Effector memory CD8-positive, alpha-beta T cell (primary cell): ENCODE data around the gene OTUD5.
A peak's percentile ranks its signal among the peaks of the same experiment; 100 is the strongest.

Experiments used
- ATAC-seq: fragments of 150-1000 bp; cut with Tn5 transposase; replicated peaks from 2 replicates; pipeline ENCODE4 v1.10.0; 2021; ENCODE audit warnings: mild to moderate bottlenecking, moderate library complexity
- DNase-seq, 3 experiments: peaks; one replicate each; pipeline ENCODE4 v3.0.0; 2021
- H3K27ac Mint-ChIP-seq, 2 donors: one replicate each; pipeline ENCODE4 v1.8.0; 2022; ENCODE audit warnings: mild to moderate bottlenecking in 2 of 2, mixed read lengths in 2 of 2, moderate library complexity in 2 of 2
- H3K27me3 Mint-ChIP-seq, 2 donors: one replicate each; pipeline ENCODE4 v1.8.0; 2022; ENCODE audit warnings: mixed read lengths in 2 of 2
- H3K36me3 Mint-ChIP-seq: one replicate; pipeline ENCODE4 v1.8.0; 2022; ENCODE audit warnings: mild to moderate bottlenecking, moderate library complexity, mixed read lengths; ENCODE audit not compliant: insufficient read depth
- H3K4me1 Mint-ChIP-seq, 2 donors: one replicate each; pipeline ENCODE4 v1.8.0; 2022; ENCODE audit warnings: low read depth in 2 of 2, mixed read lengths in 2 of 2
- H3K4me3 Mint-ChIP-seq, 2 donors: one replicate each; pipeline ENCODE4 v1.8.0; 2022; ENCODE audit warnings: mild to moderate bottlenecking in 2 of 2, mixed read lengths in 2 of 2, moderate library complexity in 2 of 2
- H3K9me3 Mint-ChIP-seq, 2 donors: one replicate each; pipeline ENCODE4 v1.8.0; 2022; ENCODE audit warnings: mixed read lengths in 2 of 2

The OTUD5 gene

GRCh38 chrX:48966796-48967579, 9.6 kb upstream of the OTUD5 start:
- H3K9me3 Mint-ChIP-seq: no peaks in the 10 kb centered on the region
- no peak overlapping the region for H3K4me3 Mint-ChIP-seq
- H3K27me3 Mint-ChIP-seq: no peaks in the 10 kb centered on the region
- ATAC-seq (no peak), DNase-seq (no peak)
- H3K27ac Mint-ChIP-seq: no peak overlapping the region
- H3K36me3 Mint-ChIP-seq: peaks cover 4% of the 10 kb centered on the region
- H3K4me1 Mint-ChIP-seq: peaks cover 4 to 8% of the 10 kb centered on the region in 2 donors

- Mint-ChIP-seq H3K4me3 (no peak overlapping the region), H3K9me3 (no peaks in the 10 kb centered on the region), H3K27me3 (no peaks in the 10 kb centered on the region), H3K4me1 (peaks cover 3 to 4% of the 10 kb centered on the region in 2 donors), H3K27ac (no peak overlapping the region), H3K36me3 (peaks cover 4% of the 10 kb centered on the region)
- DNase-seq (no peak), ATAC-seq (no peak)
These were observed 8.6 kb upstream of the OTUD5 start for GRCh38 chrX:48965959-48966358.

GRCh38 chrX:48961585-48962091, 4.2 kb upstream of the OTUD5 start:
- Mint-ChIP-seq H3K9me3 (no peaks in the 10 kb centered on the region), H3K36me3 (peaks cover 24% of the 10 kb centered on the region), H3K27me3 (no peaks in the 10 kb centered on the region), H3K27ac (peak overlapping the region; percentile 65 to 68), H3K4me1 (peaks cover 6 to 8% of the 10 kb centered on the region in 2 donors), H3K4me3 (no peak overlapping the region)
- ATAC-seq (no peak), DNase-seq (no peak)

- ATAC-seq (no peak), DNase-seq (no peak)
- Mint-ChIP-seq H3K4me3 (peak overlapping the region in 1 of 2 donors; percentile 61), H3K36me3 (peaks cover 34% of the 10 kb centered on the region), H3K4me1 (peaks cover 6 to 12% of the 10 kb centered on the region in 2 donors), H3K27me3 (no peaks in the 10 kb centered on the region), H3K9me3 (no peaks in the 10 kb centered on the region), H3K27ac (peak overlapping the region; percentile 69 to 100)
These were observed 2.9 kb upstream of the OTUD5 start for GRCh38 chrX:48960291-48960690.

GRCh38 chrX:48958635-48959094, 1.3 kb upstream of the OTUD5 start:
- Mint-ChIP-seq H3K36me3 (peaks cover 45% of the 10 kb centered on the region), H3K27ac (peak overlapping the region; percentile 100), H3K4me3 (peak overlapping the region; percentile 94 to 97), H3K9me3 (no peaks in the 10 kb centered on the region), H3K4me1 (peaks cover 14 to 21% of the 10 kb centered on the region in 2 donors), H3K27me3 (no peaks in the 10 kb centered on the region)
- DNase-seq (peak in 1 of 3 experiments; percentile 27), ATAC-seq (no peak)

GRCh38 chrX:48957827-48958634, 624 bp upstream of the OTUD5 start:
- no peaks in the 10 kb centered on the region for H3K9me3 Mint-ChIP-seq
- H3K27me3 Mint-ChIP-seq: no peaks in the 10 kb centered on the region
- peaks cover 17 to 26% of the 10 kb centered on the region in 2 donors for H3K4me1 Mint-ChIP-seq
- ATAC-seq (peak; percentile 74), DNase-seq (peak; percentile 88 to 90 (median 89))
- H3K36me3 Mint-ChIP-seq: peaks cover 51% of the 10 kb centered on the region
- peak overlapping the region; percentile 100 for H3K27ac Mint-ChIP-seq
- H3K4me3 Mint-ChIP-seq: peak overlapping the region; percentile 94 to 97

- DNase-seq (peak; percentile 51 to 62 (median 59)), ATAC-seq (peak; percentile 30)
- Mint-ChIP-seq H3K4me3 (peak overlapping the region; percentile 64 to 79), H3K27ac (peak overlapping the region; percentile 94 to 100), H3K36me3 (peaks cover 55% of the 10 kb centered on the region), H3K4me1 (peaks cover 24 to 34% of the 10 kb centered on the region in 2 donors), H3K27me3 (no peaks in the 10 kb centered on the region), H3K9me3 (no peaks in the 10 kb centered on the region)
These were observed 536 bp downstream of the OTUD5 start for GRCh38 chrX:48956728-48957414.

- no peak for DNase-seq
- H3K4me3 Mint-ChIP-seq: no peak overlapping the region
- ATAC-seq: no peak
- no peaks in the 10 kb centered on the region for H3K27me3 Mint-ChIP-seq
- no peak overlapping the region for H3K27ac Mint-ChIP-seq
- H3K4me1 Mint-ChIP-seq: peaks cover 17 to 34% of the 10 kb centered on the region in 2 donors
- H3K36me3 Mint-ChIP-seq: peaks cover 36% of the 10 kb centered on the region
- no peaks in the 10 kb centered on the region for H3K9me3 Mint-ChIP-seq
These were observed 8.8 kb downstream of the OTUD5 start for GRCh38 chrX:48948589-48948988.

- H3K36me3 Mint-ChIP-seq: peaks cover 43% of the 10 kb centered on the region
- H3K4me1 Mint-ChIP-seq: peaks cover 27 to 34% of the 10 kb centered on the region in 2 donors
- ATAC-seq (peak; percentile 67), DNase-seq (peak in 2 of 3 experiments; percentile 39 to 47)
- H3K4me3 Mint-ChIP-seq: peak overlapping the region in 1 of 2 donors; percentile 42
- no peaks in the 10 kb centered on the region for H3K9me3 Mint-ChIP-seq
- peak overlapping the region; percentile 74 to 81 for H3K27ac Mint-ChIP-seq
- no peaks in the 10 kb centered on the region for H3K27me3 Mint-ChIP-seq
These were observed 11.7 kb downstream of the OTUD5 start for GRCh38 chrX:48945517-48946348.

GRCh38 chrX:48942895-48943294, 14.5 kb downstream of the OTUD5 start:
- no peak for ATAC-seq
- H3K36me3 Mint-ChIP-seq: peaks cover 57% of the 10 kb centered on the region
- peak overlapping the region; percentile 92 to 93 for H3K27ac Mint-ChIP-seq
- H3K27me3 Mint-ChIP-seq: no peaks in the 10 kb centered on the region
- H3K4me1 Mint-ChIP-seq: peaks cover 48% of the 10 kb centered on the region in 2 donors
- DNase-seq: no peak
- no peaks in the 10 kb centered on the region for H3K9me3 Mint-ChIP-seq
- peak overlapping the region; percentile 73 to 74 for H3K4me3 Mint-ChIP-seq

GRCh38 chrX:48940404-48940955, 16.9 kb downstream of the OTUD5 start:
- Mint-ChIP-seq H3K27ac (peak overlapping the region; percentile 96 to 97), H3K4me1 (peaks cover 51 to 54% of the 10 kb centered on the region in 2 donors), H3K36me3 (peaks cover 66% of the 10 kb centered on the region), H3K4me3 (peak overlapping the region; percentile 83 to 89), H3K9me3 (no peaks in the 10 kb centered on the region), H3K27me3 (no peaks in the 10 kb centered on the region)
- DNase-seq (no peak), ATAC-seq (no peak)
